Neuronal stem cell (in vitro differentiated cells): ENCODE data around the gene ATP9B.

ENCODE experiments used
- DNase-seq: peaks from one replicate; pipeline ENCODE4 v3.0.0-alpha.2; 2013; ENCODE audit warnings: low spot score
- H2AFZ ChIP-seq: one replicate; pipeline ENCODE4 v1.6.1; 2013; ENCODE audit warnings: mild to moderate bottlenecking, low read length, inconsistent platforms
- H2AK5ac ChIP-seq: 2 replicates; pipeline ENCODE4 v1.6.1; 2013; ENCODE audit warnings: low read depth, mild to moderate bottlenecking, inconsistent platforms, low read length, moderate library complexity, mixed read lengths
- H2BK120ac ChIP-seq: 2 replicates; pipeline ENCODE4 v1.6.1; 2013; ENCODE audit warnings: low read depth, mild to moderate bottlenecking, inconsistent platforms, low read length, moderate library complexity, mixed read lengths
- H2BK12ac ChIP-seq: one replicate; pipeline ENCODE4 v1.6.1; 2013; ENCODE audit warnings: low read length, inconsistent platforms
- H2BK15ac ChIP-seq: 2 replicates; pipeline ENCODE4 v1.6.1; 2013; ENCODE audit warnings: mild to moderate bottlenecking, low read length, inconsistent platforms, mixed read lengths
- H2BK5ac ChIP-seq: one replicate; pipeline ENCODE4 v1.6.1; 2013; ENCODE audit warnings: inconsistent platforms, mild to moderate bottlenecking, low read length, moderate library complexity
- H3K14ac ChIP-seq: one replicate; pipeline ENCODE4 v1.6.1; 2013; ENCODE audit warnings: low read length, inconsistent platforms
- H3K18ac ChIP-seq: 2 replicates; pipeline ENCODE4 v1.6.1; 2013; ENCODE audit warnings: low read length, inconsistent platforms
- H3K23ac ChIP-seq: 2 replicates; pipeline ENCODE4 v1.6.1; 2013; ENCODE audit warnings: low read depth, mild to moderate bottlenecking, mixed read lengths, low read length, inconsistent platforms; ENCODE audit not compliant: poor library complexity
- H3K27ac ChIP-seq: replicated peaks from 3 replicates; pipeline ENCODE4 v1.5.1; 2013; ENCODE audit warnings: low read length, inconsistent platforms
- H3K27me3 ChIP-seq, 3 experiments: 2 replicates each; pipeline ENCODE4 v1.6.1; 2013; ENCODE audit warnings: low read length in 3 of 3, mild to moderate bottlenecking in 2 of 3, inconsistent platforms in 1 of 3, low read depth in 1 of 3, mixed read lengths in 1 of 3, moderate library complexity in 1 of 3; ENCODE audit not compliant: control insufficient read depth in 3 of 3, insufficient read depth in 3 of 3
- H3K36me3 ChIP-seq, 2 donors: replicated peaks in 1 of 2; 2 replicates each; pipeline ENCODE4 v1.6.1; 2013; ENCODE audit warnings: low read length in 2 of 2; ENCODE audit not compliant: control insufficient read depth in 2 of 2, insufficient read depth in 2 of 2
- H3K4ac ChIP-seq: 2 replicates; pipeline ENCODE4 v1.6.1; 2013; ENCODE audit warnings: inconsistent platforms, mild to moderate bottlenecking, low read length, moderate library complexity
- H3K4me1 ChIP-seq, 2 donors: 1 replicate in 1 of 2; 2 replicates in 1 of 2; pipeline ENCODE4 v1.6.1; 2013; ENCODE audit warnings: low read length in 2 of 2, low read depth in 1 of 2; ENCODE audit not compliant: control insufficient read depth in 2 of 2, insufficient read depth in 1 of 2
- H3K4me2 ChIP-seq: one replicate; pipeline ENCODE4 v1.6.1; 2013; ENCODE audit warnings: mild to moderate bottlenecking, low read length, inconsistent platforms; ENCODE audit not compliant: insufficient read depth, poor library complexity, severe bottlenecking
- H3K4me3 ChIP-seq, 2 donors: 2 replicates each; pipeline ENCODE4 v1.5.1; 2013; ENCODE audit warnings: low read length in 2 of 2, mild to moderate bottlenecking in 2 of 2, inconsistent platforms in 1 of 2, moderate library complexity in 1 of 2
- H3K79me1 ChIP-seq: one replicate; pipeline ENCODE4 v1.6.1; 2013; ENCODE audit warnings: low read depth, mild to moderate bottlenecking, inconsistent platforms, low read length, moderate library complexity
- H3K9ac ChIP-seq: one replicate; pipeline ENCODE4 v1.6.1; 2013; ENCODE audit warnings: mild to moderate bottlenecking, low read depth, low read length, inconsistent platforms; ENCODE audit not compliant: poor library complexity
- H3K9me3 ChIP-seq, 2 donors: replicated peaks in 1 of 2; 2 replicates each; pipeline versions ENCODE3 to v1.6.1; 2013; ENCODE audit warnings: low read length in 2 of 2, mild to moderate bottlenecking in 2 of 2, inconsistent platforms in 1 of 2, low read depth in 1 of 2, mixed read lengths in 1 of 2, moderate library complexity in 1 of 2; ENCODE audit not compliant: control insufficient read depth in 2 of 2, insufficient read depth in 1 of 2
- H4K8ac ChIP-seq: one replicate; pipeline ENCODE4 v1.6.1; 2013; ENCODE audit warnings: low read depth, mild to moderate bottlenecking, inconsistent platforms, low read length, moderate library complexity
- H4K91ac ChIP-seq: one replicate; pipeline ENCODE4 v1.6.1; 2013; ENCODE audit warnings: low read length, low read depth, mild to moderate bottlenecking, inconsistent platforms; ENCODE audit not compliant: poor library complexity
- WGBS, 2 donors: extraction: QIAGEN DNeasy Blood & Tissue Kit; methylation state at CpG; one replicate each; pipeline ENCODE4 v1.1.7; 2013; ENCODE audit warnings: missing lambda C conversion rate in 2 of 2, mixed read lengths in 1 of 2; ENCODE audit not compliant: insufficient read length in 2 of 2, insufficient replicate concordance in 1 of 2; ENCODE audit errors: extremely low coverage in 2 of 2; 5-methylcytosine and 5-hydroxymethylcytosine counted together

ATP9B gene

GRCh38 chr18:79314838-79315388, 245.7 kb downstream of the ATP9B start:
- Histone ChIP-seq H4K8ac (no peak overlapping the region), H2AK5ac (no peak overlapping the region), H3K79me1 (no peaks in the 10 kb centered on the region), H2AFZ (no peak overlapping the region), H3K36me3 (peaks cover 9 to 22% of the 10 kb centered on the region in 2 donors), H3K9me3 (peaks cover 2 to 9% of the 10 kb centered on the region in 2 donors), H3K9ac (no peak overlapping the region), H3K27ac (no peak overlapping the region), H2BK12ac (no peak overlapping the region), H3K4ac (no peak overlapping the region), H4K91ac (no peak overlapping the region), H3K23ac (no peak overlapping the region), H3K4me3 (no peak overlapping the region), H2BK15ac (no peak overlapping the region), H3K4me2 (no peak overlapping the region), H3K18ac (no peak overlapping the region), H3K4me1 (peaks cover 3% of the 10 kb centered on the region in 2 donors), H2BK5ac (no peak overlapping the region), H2BK120ac (no peak overlapping the region), H3K27me3 (no peaks in the 10 kb centered on the region), H3K14ac (no peak overlapping the region)
- DNase-seq = no peak
- WGBS, 2 donors = no CpG with 5 or more reads among the region's 12 CpGs

- Histone ChIP-seq H3K36me3 (peaks cover 9 to 17% of the 10 kb centered on the region in 2 donors), H3K14ac (no peak overlapping the region), H3K27ac (no peak overlapping the region), H3K4ac (no peak overlapping the region), H3K4me3 (no peak overlapping the region), H2BK5ac (no peak overlapping the region), H3K4me1 (peaks cover 3 to 6% of the 10 kb centered on the region in 2 donors), H2BK120ac (no peak overlapping the region), H3K9ac (no peak overlapping the region), H3K4me2 (no peak overlapping the region), H3K27me3 (no peaks in the 10 kb centered on the region), H3K79me1 (no peaks in the 10 kb centered on the region), H2AK5ac (no peak overlapping the region), H2BK12ac (no peak overlapping the region), H4K8ac (no peak overlapping the region), H3K9me3 (peaks cover 2 to 9% of the 10 kb centered on the region in 2 donors), H4K91ac (no peak overlapping the region), H3K18ac (no peak overlapping the region), H2BK15ac (no peak overlapping the region), H2AFZ (no peak overlapping the region), H3K23ac (no peak overlapping the region)
- no CpG with 5 or more reads among the region's 2 CpGs for WGBS, 2 donors
- DNase-seq = no peak
Observed at GRCh38 chr18:79315596-79315995, 246.4 kb downstream of the ATP9B start.

- Histone ChIP-seq H3K4me2 (no peak overlapping the region), H3K27ac (no peak overlapping the region), H4K8ac (no peak overlapping the region), H2AFZ (no peak overlapping the region), H3K18ac (no peak overlapping the region), H3K36me3 (peaks cover 6 to 10% of the 10 kb centered on the region in 2 donors), H2BK15ac (no peak overlapping the region), H3K9me3 (peaks cover 2 to 11% of the 10 kb centered on the region in 2 donors), H2BK12ac (no peak overlapping the region), H3K79me1 (no peaks in the 10 kb centered on the region), H3K4me3 (peak overlapping the region in 1 of 2 donors; percentile 3), H3K23ac (no peak overlapping the region), H3K4me1 (peaks cover 3 to 6% of the 10 kb centered on the region in 2 donors), H4K91ac (no peak overlapping the region), H3K9ac (no peak overlapping the region), H2BK5ac (no peak overlapping the region), H3K4ac (no peak overlapping the region), H2AK5ac (no peak overlapping the region), H3K27me3 (no peaks in the 10 kb centered on the region), H2BK120ac (no peak overlapping the region), H3K14ac (no peak overlapping the region)
- no CpG with 5 or more reads among the region's 2 CpGs for WGBS, 2 donors
- DNase-seq = no peak
Observed at GRCh38 chr18:79317703-79318102, 248.5 kb downstream of the ATP9B start.

- H3K4me3 ChIP-seq = no peak overlapping the region
- peaks cover 2 to 12% of the 10 kb centered on the region in 2 donors for H3K9me3 ChIP-seq
- no peak overlapping the region for H3K14ac ChIP-seq
- H4K91ac ChIP-seq = no peak overlapping the region
- peaks cover 6 to 10% of the 10 kb centered on the region in 2 donors for H3K36me3 ChIP-seq
- H3K18ac ChIP-seq = peak overlapping the region; percentile 18
- DNase-seq = no peak
- no CpG with 5 or more reads among the region's 9 CpGs for WGBS, 2 donors
- H3K79me1 ChIP-seq = no peaks in the 10 kb centered on the region
- H2AK5ac ChIP-seq = no peak overlapping the region
- no peak overlapping the region for H3K4me2 ChIP-seq
- H3K23ac ChIP-seq = no peak overlapping the region
- peaks cover 3 to 6% of the 10 kb centered on the region in 2 donors for H3K4me1 ChIP-seq
- H3K27ac ChIP-seq = no peak overlapping the region
- H3K27me3 ChIP-seq = no peaks in the 10 kb centered on the region
- no peak overlapping the region for H3K4ac ChIP-seq
- no peak overlapping the region for H3K9ac ChIP-seq
- H2BK120ac ChIP-seq = no peak overlapping the region
- no peak overlapping the region for H2BK5ac ChIP-seq
- H4K8ac ChIP-seq = no peak overlapping the region
- H2BK12ac ChIP-seq = no peak overlapping the region
- H2BK15ac ChIP-seq = no peak overlapping the region
- no peak overlapping the region for H2AFZ ChIP-seq
Observed at GRCh38 chr18:79318142-79318673, 249.0 kb downstream of the ATP9B start.
